T-helper 17 cell (primary cell): Measurements from ENCODE around the gene LMNB1. TPM values are rescaled to one million over a fixed set of nuclear protein-coding genes. Genes with fewer than 3 reads are reported as not detected.
"Not testable (repeated sequence)": the region's sequence is repeated elsewhere in the genome, so short reads cannot be mapped to it uniquely, and the experiment has no call there.

Source experiments
- ATAC-seq: fragments of 150-1000 bp; cut with Tn5 transposase; 2 replicates; pipeline ENCODE4 v1.10.0; 2021; ENCODE audit warnings: mild to moderate bottlenecking, moderate library complexity
- DNase-seq, 3 donors: peaks; one replicate each; pipeline versions ENCODE4 v3.0.0 to v3.0.0-alpha.2; 2020 to 2021
- H3K9me3 ChIP-seq: one replicate; pipeline ENCODE4 v1.7.0; 2013; ENCODE audit warnings: low read length, mild to moderate bottlenecking; ENCODE audit not compliant: control insufficient read depth, poor library complexity, severe bottlenecking
- H3K27ac Mint-ChIP-seq: one replicate; pipeline ENCODE4 v1.8.0; 2022; ENCODE audit warnings: mild to moderate bottlenecking, moderate library complexity, mixed read lengths
- H3K27me3 Mint-ChIP-seq: one replicate; pipeline ENCODE4 v1.8.0; 2022; ENCODE audit warnings: mixed read lengths
- H3K36me3 Mint-ChIP-seq: one replicate; pipeline ENCODE4 v1.8.0; 2022; ENCODE audit warnings: low read depth, mixed read lengths
- H3K4me1 Mint-ChIP-seq: one replicate; pipeline ENCODE4 v1.8.0; 2022; ENCODE audit warnings: mild to moderate bottlenecking, mixed read lengths
- H3K4me3 Mint-ChIP-seq: one replicate; pipeline ENCODE4 v1.8.0; 2022; ENCODE audit warnings: mild to moderate bottlenecking, moderate library complexity, mixed read lengths
- total RNA-seq, 4 donors: library from RNA in 2 of 4; stranded (reverse) in 2 of 4; gene quantifications; one replicate each; pipeline ENCODE4 v1.2.3 and lab custom pipeline; 2022 to 2026

Gene LMNB1
- total RNA-seq, 2 donors from 2014 or later, result 21.6 to 22.2 TPM

DNA sequence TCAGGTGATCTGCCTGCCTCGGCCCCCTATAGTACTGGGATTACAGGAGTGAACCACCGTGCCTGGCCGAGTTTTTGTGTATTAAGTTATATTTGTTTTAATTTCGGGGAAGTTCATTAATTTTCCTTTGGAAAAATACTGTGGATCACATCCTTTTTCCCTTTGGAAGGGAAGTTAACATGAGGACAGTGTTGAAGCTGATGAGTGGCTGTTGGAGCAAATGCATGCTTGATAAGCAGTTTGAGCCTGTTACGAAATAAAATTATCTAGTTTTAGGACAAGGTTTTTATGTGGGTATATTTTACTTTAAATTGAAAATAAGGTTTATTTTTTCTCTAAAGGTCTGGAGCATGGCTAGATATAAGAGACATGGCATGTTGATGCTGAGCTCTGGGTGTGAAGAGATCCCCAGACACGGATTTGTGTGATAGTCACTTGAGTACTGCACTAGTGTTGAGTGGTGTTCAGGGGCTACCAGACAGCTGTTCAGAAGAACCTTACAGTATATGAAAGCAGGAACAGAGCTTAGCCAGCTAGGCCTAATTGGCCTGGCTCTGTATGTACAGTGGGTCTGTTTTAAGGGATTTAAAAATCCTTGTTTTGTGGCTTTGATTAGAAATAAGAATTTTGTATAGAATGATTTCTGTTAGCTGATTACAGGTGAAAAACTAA, 17.4 kb downstream of the LMNB1 start:
- Mint-ChIP-seq H3K27me3 (no peaks in the 10 kb centered on the region), H3K27ac (peak overlapping the region; percentile 32), H3K36me3 (peaks cover 3% of the 10 kb centered on the region), H3K4me1 (peaks cover 25% of the 10 kb centered on the region), H3K4me3 (no peak overlapping the region)
- H3K9me3 ChIP-seq, result no peaks in the 10 kb centered on the region
- no peak for DNase-seq
- ATAC-seq, result no peak

DNA sequence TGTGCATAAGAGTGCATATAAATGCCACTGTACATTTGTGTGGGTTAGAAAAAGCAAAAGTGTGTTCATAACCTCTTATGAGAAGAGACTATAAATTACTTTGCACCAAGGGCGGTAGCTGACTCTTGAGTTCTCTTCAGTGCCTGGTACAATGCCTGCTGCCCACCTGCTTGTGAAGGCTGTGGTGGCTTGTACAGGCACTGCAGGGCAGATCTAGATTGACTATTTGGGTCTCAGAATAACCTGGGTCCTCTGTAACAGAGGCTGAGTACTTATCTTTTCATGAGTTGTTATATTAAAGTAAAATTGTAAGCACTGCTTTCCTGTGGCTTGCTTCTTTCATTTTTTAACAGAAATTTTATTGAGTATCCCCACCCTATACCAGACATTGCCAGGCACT, 22.8 kb downstream of the LMNB1 start:
- peaks cover 22% of the 10 kb centered on the region for H3K4me1 Mint-ChIP-seq

DNA sequence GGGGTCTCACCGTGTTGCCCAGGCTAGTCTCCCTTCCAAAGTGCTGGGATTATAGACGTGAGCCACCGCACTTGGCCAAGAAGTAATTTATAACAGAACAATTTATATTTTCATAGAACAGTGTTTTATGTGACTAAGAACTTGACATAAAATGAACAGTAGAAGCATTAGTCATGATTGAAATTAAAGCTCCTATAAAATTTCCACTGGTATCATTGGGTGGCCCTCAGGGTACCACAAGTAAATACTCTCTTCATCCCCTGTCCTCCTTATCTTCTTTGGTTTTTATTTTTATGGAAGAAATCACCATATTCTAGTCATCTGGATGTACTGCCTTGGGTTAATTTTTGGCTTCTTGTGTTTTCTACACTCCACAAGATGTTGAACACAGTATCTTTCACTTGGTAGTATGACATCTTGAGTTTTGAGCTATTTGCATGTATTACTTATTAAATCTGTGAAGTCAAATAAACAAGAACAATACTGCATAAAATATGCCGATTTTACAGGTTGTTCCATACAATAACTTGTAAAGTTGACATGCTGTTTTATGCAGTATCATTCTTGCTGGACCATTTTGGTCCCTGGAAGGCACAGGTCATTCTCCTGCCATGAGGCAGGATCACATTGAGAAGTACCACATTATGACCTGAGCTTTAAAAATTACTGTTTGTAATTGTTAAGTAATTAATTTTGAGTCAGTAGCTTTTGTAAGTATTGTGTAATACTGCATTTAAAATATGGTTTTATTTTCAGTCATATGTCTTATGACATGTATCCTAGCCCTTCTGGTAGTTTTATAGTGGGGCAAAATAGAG, 24.4 kb downstream of the LMNB1 start:
- no peaks in the 10 kb centered on the region for H3K9me3 ChIP-seq
- DNase-seq (no peak), ATAC-seq (no peak)
- H3K4me3 Mint-ChIP-seq, result no peak overlapping the region
- H3K36me3 Mint-ChIP-seq, result no peaks in the 10 kb centered on the region
- H3K27me3 Mint-ChIP-seq, result no peaks in the 10 kb centered on the region
- peaks cover 19% of the 10 kb centered on the region for H3K4me1 Mint-ChIP-seq
- H3K27ac Mint-ChIP-seq, result no peak overlapping the region

More for the DNA sequence above, 22.8 kb downstream of the LMNB1 start:
- Mint-ChIP-seq H3K4me3 (no peak overlapping the region), H3K36me3 (no peaks in the 10 kb centered on the region), H3K27ac (peak overlapping the region; percentile 60), H3K27me3 (no peaks in the 10 kb centered on the region)
- DNase-seq, result no peak
- no peak for ATAC-seq
- no peaks in the 10 kb centered on the region for H3K9me3 ChIP-seq

DNA sequence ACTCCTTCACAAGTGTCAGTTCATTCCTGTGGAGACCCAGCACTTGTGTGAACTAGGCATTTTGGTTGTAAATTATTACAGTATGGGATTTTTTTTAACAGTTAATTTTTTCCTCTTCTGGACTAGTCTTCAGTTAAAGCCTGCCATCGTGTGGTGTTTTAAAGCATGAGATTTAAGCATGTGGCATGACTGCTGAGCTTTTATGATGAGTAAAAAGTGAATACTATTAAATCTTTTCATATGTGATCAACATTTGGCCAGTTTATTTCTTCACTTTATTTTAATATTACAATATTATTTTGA, 25.0 kb downstream of the LMNB1 start:
- H3K36me3 Mint-ChIP-seq, result no peaks in the 10 kb centered on the region
- no peaks in the 10 kb centered on the region for H3K27me3 Mint-ChIP-seq
- peak; percentile 67 for ATAC-seq
- DNase-seq, result no peak
- H3K27ac Mint-ChIP-seq, result no peak overlapping the region
- no peak overlapping the region for H3K4me3 Mint-ChIP-seq
- H3K9me3 ChIP-seq, result no peaks in the 10 kb centered on the region
- peaks cover 19% of the 10 kb centered on the region for H3K4me1 Mint-ChIP-seq

DNA sequence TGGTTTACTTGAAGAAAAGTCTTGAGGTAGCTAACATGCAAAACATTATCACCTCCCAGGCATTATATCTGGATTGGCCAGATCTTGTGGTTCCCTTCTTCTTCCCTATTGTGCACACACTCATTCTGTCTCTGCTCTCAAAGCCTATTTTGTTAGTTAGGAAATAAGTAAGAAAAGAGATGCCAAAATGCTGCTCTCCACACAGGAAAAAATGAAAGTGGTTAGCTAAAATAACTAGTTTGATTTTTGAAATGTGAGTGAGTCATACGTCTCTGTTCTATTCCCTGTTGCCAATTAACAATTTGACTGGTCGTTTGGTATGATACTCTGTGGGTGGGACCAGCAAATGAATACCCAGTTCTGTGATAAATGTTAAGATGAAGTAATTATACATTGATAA, 28.1 kb downstream of the LMNB1 start:
- H3K4me3 Mint-ChIP-seq, result no peak overlapping the region
- no peaks in the 10 kb centered on the region for H3K27me3 Mint-ChIP-seq
- no peaks in the 10 kb centered on the region for H3K36me3 Mint-ChIP-seq

DNA sequence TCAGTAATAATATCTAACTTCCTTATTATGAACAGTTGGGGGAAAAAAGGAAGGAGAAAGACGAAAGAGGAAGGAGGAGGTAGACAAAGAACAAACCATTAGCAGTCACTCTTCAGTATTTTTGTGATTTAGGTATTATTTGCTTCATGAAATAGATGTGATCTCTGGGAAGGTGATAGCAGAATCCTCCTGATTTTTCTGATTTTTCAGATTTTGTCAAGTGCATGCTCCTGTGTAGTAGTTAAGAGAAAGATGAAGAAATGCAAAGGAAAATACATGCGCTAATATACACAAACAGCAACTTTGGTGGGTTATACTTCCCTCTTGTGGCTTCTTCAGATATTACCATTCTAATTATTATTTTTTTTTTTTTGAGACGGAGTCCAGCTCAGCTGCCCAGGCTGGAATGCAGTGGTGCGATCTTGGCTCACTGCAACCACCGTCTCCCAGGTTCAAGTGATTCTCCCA, 31.6 kb downstream of the LMNB1 start:
- H3K4me3 Mint-ChIP-seq, result no peak overlapping the region

More for the DNA sequence above, 28.1 kb downstream of the LMNB1 start:
- H3K9me3 ChIP-seq, result no peaks in the 10 kb centered on the region
- DNase-seq, result no peak
- ATAC-seq, result no peak
- no peak overlapping the region for H3K27ac Mint-ChIP-seq
- H3K4me1 Mint-ChIP-seq, result peaks cover 15% of the 10 kb centered on the region

DNA sequence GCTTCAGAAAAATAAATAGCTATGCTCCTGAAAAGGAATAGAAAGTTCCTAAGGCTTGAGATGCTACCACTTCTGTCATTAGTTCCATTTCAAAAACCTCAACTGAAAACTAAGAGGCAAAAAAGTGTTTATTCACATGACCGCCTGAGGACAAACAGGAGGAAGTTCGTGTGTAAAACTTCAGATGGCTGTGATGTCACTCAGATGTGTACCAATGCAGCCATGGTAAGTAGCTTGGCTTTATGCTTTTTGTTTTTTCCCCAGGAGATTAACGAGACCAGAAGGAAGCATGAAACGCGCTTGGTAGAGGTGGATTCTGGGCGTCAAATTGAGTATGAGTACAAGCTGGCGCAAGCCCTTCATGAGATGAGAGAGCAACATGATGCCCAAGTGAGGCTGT, 33.0 kb downstream of the LMNB1 start:
- no peak overlapping the region for H3K4me3 Mint-ChIP-seq
- no peaks in the 10 kb centered on the region for H3K36me3 Mint-ChIP-seq
- DNase-seq (no peak), ATAC-seq (no peak)
- H3K4me1 Mint-ChIP-seq, result peaks cover 24% of the 10 kb centered on the region
- no peak overlapping the region for H3K27ac Mint-ChIP-seq
- no peaks in the 10 kb centered on the region for H3K27me3 Mint-ChIP-seq
- no peaks in the 10 kb centered on the region for H3K9me3 ChIP-seq

More for the DNA sequence above, 31.6 kb downstream of the LMNB1 start:
- ATAC-seq (peak; percentile 30), DNase-seq (no peak)
- no peaks in the 10 kb centered on the region for H3K9me3 ChIP-seq
- Mint-ChIP-seq H3K27me3 (no peaks in the 10 kb centered on the region), H3K4me1 (peaks cover 28% of the 10 kb centered on the region), H3K27ac (no peak overlapping the region), H3K36me3 (no peaks in the 10 kb centered on the region)

DNA sequence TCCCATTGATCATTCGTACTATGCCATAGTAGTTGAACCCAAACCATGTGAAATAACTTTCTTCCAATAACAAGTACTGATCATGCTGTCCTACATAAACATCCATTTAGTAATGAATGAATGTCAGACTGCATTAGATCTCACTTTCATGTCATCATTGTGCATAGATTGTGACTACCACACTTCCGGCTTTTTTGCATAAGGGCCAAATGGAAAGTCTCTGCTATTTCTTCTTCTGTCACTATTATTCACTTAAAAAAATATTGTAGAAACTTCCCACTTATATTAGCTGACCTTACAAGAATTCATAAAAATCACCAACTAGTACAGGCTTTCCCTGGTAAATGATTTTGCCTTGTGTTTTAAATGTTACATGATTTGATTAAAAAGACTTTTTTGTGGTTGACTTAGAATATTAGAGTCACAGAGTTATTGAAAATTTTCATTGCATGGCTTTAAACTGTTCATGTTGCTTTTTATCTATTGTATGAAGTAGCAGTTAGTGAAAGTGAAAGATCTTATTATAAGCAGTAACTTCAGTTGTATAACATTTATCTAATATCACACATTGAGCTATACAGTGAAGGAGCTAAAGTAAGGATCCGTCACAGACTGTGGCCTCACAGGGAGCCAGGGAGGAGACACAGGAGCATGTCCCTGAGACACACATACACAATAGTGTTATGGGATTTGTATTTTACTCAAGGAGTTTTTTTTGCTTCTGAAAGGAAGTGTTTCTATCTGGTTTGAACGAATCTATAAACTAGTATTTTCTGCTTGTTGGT, 33.9 kb downstream of the LMNB1 start:
- peaks cover 21% of the 10 kb centered on the region for H3K4me1 Mint-ChIP-seq
- H3K27me3 Mint-ChIP-seq, result no peaks in the 10 kb centered on the region
- ATAC-seq (no peak), DNase-seq (no peak)
- no peaks in the 10 kb centered on the region for H3K9me3 ChIP-seq
- no peaks in the 10 kb centered on the region for H3K36me3 Mint-ChIP-seq
- peak overlapping the region; percentile 73 for H3K4me3 Mint-ChIP-seq
- H3K27ac Mint-ChIP-seq, result peak overlapping the region; percentile 92

DNA sequence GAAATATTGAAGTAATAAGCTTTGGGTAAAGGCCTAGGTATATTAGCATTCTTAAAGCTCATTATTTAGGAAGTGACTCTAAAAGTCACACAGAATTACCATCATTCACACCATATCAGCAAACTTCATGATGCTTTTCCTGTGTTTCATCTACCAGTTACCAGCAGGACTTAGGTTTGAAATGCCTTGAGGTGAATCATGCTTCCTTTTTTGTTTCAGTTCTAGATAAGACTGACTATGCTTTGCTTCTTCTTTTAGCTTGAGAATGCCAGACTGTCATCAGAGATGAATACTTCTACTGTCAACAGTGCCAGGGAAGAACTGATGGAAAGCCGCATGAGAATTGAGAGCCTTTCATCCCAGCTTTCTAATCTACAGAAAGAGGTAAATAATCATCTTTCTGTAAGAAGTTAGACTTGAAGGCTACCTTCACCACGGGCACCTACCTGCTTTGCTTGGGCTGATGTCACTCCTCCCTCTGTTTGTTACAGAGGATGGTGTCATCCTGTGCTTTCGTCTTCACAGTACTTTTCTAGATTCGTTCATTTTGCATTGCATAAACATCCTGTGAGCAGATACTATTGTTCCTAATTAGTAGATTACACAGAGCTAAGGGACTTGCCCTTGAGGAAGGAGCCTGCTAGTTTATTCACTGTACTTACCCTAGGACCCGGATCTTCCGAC, 34.7 kb downstream of the LMNB1 start:
- ATAC-seq (peak; percentile 86), DNase-seq (no peak)
- Mint-ChIP-seq H3K27me3 (no peaks in the 10 kb centered on the region), H3K27ac (peak overlapping the region; percentile 92), H3K4me1 (peaks cover 24% of the 10 kb centered on the region), H3K4me3 (peak overlapping the region; percentile 73), H3K36me3 (no peaks in the 10 kb centered on the region)
- no peaks in the 10 kb centered on the region for H3K9me3 ChIP-seq

DNA sequence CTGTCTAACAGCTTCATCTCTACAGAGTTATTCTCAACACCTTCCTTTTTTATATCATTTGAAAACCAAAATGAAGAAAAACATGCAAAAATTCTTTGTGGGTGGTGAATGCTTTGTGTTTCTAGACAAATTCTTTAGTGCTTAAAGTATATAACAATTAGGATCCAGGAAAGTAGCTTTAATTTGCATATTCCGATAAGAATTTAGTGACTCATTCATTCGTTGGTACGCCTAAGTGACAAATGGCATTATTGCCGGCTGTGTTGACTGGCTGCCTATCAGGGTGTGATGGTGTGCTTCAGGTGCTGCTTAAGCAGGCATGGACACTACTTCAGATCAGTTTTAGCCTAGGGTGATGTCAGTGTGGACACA, 35.2 kb downstream of the LMNB1 start:
- H3K4me1 Mint-ChIP-seq, result peaks cover 24% of the 10 kb centered on the region
- H3K27me3 Mint-ChIP-seq, result no peaks in the 10 kb centered on the region
- peak overlapping the region; percentile 92 for H3K27ac Mint-ChIP-seq
- H3K36me3 Mint-ChIP-seq, result no peaks in the 10 kb centered on the region
- peak overlapping the region; percentile 73 for H3K4me3 Mint-ChIP-seq
- ATAC-seq (no peak), DNase-seq (no peak)
- no peaks in the 10 kb centered on the region for H3K9me3 ChIP-seq

DNA sequence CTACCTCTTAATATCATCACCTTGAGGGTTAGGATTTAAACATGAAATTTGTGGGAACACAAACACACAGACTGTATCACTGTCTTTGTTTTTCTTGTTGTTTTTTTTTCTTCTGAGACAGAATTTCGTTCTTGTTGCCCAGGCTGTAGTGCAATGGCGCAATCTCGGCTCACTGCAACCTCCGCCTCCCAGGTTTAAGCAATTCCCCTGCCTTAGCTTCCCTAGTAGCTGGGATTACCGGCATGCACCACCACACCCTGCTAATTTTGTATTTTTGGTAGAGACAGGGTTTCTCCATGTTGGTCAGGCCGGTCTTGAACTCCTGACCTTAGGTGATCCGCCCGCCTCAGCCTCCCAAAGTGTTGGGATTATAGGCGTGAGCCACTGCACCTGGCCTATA, 36.9 kb downstream of the LMNB1 start:
- H3K4me1 Mint-ChIP-seq, result peaks cover 22% of the 10 kb centered on the region
- not testable (repeated sequence) for ATAC-seq, H3K9me3 ChIP-seq, H3K36me3 Mint-ChIP-seq, H3K27me3 Mint-ChIP-seq, H3K4me3 Mint-ChIP-seq, DNase-seq, H3K27ac Mint-ChIP-seq

DNA sequence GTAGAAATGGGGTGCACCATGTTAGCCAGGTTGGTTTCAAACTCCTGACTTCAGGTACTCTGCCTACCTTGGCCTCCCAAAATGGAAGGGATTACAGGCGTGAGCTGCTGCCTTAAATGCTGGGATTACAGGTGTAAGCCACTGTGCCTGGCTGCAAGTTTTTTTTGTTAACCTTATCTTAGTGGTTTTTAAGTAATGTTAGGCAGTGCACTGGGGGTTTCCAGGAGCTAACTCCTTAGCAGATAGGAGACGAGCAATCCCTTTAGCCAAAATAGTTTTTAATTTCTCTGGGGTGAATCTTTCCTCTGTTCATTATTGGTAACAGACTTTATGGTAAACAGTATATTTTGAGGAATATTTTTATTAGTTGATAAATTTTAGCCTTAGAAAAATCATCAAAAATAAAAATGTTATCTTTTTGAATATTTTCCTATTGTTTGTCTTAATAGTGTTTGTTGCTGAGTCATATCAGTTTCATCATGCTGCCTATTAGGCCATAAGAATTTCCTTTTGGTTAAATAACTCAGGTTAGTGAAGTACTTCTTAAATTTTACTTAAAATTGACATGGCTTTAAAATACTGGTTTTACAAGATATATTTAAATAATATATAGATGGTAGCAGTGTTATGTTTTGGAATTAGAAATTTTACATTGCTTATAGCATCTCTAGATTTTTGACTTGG, 37.9 kb downstream of the LMNB1 start:
- no peak for DNase-seq
- no peaks in the 10 kb centered on the region for H3K27me3 Mint-ChIP-seq
- H3K36me3 Mint-ChIP-seq, result peaks cover 2% of the 10 kb centered on the region
- H3K9me3 ChIP-seq, result no peaks in the 10 kb centered on the region
- no peak overlapping the region for H3K4me3 Mint-ChIP-seq
- ATAC-seq, result no peak
- H3K27ac Mint-ChIP-seq, result no peak overlapping the region
- peaks cover 22% of the 10 kb centered on the region for H3K4me1 Mint-ChIP-seq
